ENCODE results near the gene PRDM16. TPM values are rescaled to one million over a fixed set of nuclear protein-coding genes. Genes with fewer than 3 reads are reported as not detected.

Gene PRDM16
- total and polyA plus RNA-seq, 2 of the 8 experiments (the other 6 are each of a cell fraction or from before 2014, with no cell fraction given), result 0.39 to 0.43 TPM

GRCh38 chr1:3192825-3193224, 123.8 kb downstream of the PRDM16 start:
- no peak overlapping the region for H3K4me3 ChIP-seq (ENCODE audit: extremely low read depth in 1 of 4, insufficient read depth in 2 of 4, low read depth in 3 of 4, low read length in 4 of 4)
- H4K91ac ChIP-seq (replicated peaks; ENCODE audit: insufficient read length, low read length), result no peak overlapping the region
- no peak overlapping the region for H3K4me2 ChIP-seq (ENCODE audit: insufficient read depth in 1 of 2, low read depth in 2 of 2, low read length in 2 of 2)
- no peak for TF ChIP-seq BACH1 (IDR thresholded peaks at IDR 0.05; ENCODE audit: low read length)
- no peak for TF ChIP-seq HDAC2 (IDR thresholded peaks at IDR 0.05; ENCODE audit: borderline replicate concordance in 1 of 2, low read depth in 2 of 2, low read length in 2 of 2)
- no peak for TF ChIP-seq RNF2 (IDR thresholded peaks at IDR 0.05; ENCODE audit: borderline replicate concordance, low read depth, low read length, missing control alignments, poor library complexity, severe bottlenecking)
- TF ChIP-seq CBX8 (IDR thresholded peaks at IDR 0.05; ENCODE audit: borderline replicate concordance, low read depth, low read length), result no peak
- POLR2A ChIA-PET (ENCODE audit: partially characterized antibody), result no interaction called here
- no peak for DNase-seq (ENCODE audit: low read depth in 1 of 2, low spot score in 2 of 2)
- no peak overlapping the region for H3K27ac ChIP-seq (ENCODE audit: low read depth, low read length)
- H3K9me3 ChIP-seq (ENCODE audit: insufficient read depth in 2 of 2, low read depth in 1 of 2, low read length in 1 of 2), result peaks cover 13 to 27% of the 10 kb centered on the region in 2 experiments
- FAIRE-seq, result no peak
- no peak overlapping the region for H2AFZ ChIP-seq (ENCODE audit: low read length)
- H4K20me1 ChIP-seq (replicated peaks in 1 of 2; ENCODE audit: control insufficient read depth in 1 of 2, insufficient read depth in 2 of 2, low read length in 2 of 2), result no peaks in the 10 kb centered on the region
- H3K79me2 ChIP-seq (ENCODE audit: control insufficient read depth in 1 of 2, insufficient read depth in 2 of 2, low read length in 2 of 2), result no peaks in the 10 kb centered on the region
- no peak overlapping the region for H2BK20ac ChIP-seq (ENCODE audit: low read length)
- H4K5ac ChIP-seq (ENCODE audit: insufficient read length, low read depth, low read length), result no peak overlapping the region
- H2BK12ac ChIP-seq (ENCODE audit: low read depth, low read length), result no peak overlapping the region
- no peak overlapping the region for H4K8ac ChIP-seq (ENCODE audit: extremely low read depth, insufficient read depth, low read length)
- no peak overlapping the region for H3K23ac ChIP-seq (ENCODE audit: insufficient read length)
- no peak overlapping the region for H2BK15ac ChIP-seq (ENCODE audit: low read length)
- CTCF ChIA-PET (ENCODE audit: partially characterized antibody), result no interaction called here
- no peaks in the 10 kb centered on the region for H3K23me2 ChIP-seq (ENCODE audit: low read depth, low read length)
- no peak overlapping the region for H3K14ac ChIP-seq (ENCODE audit: insufficient read length)
- no peaks in the 10 kb centered on the region for H3K27me3 ChIP-seq (replicated peaks in 1 of 4; ENCODE audit: control insufficient read depth in 3 of 4, extremely low read depth in 1 of 4, insufficient read depth in 3 of 4, low read length in 3 of 4)
- no peaks in the 10 kb centered on the region for H3K79me1 ChIP-seq (ENCODE audit: low read depth, low read length)
- no peak overlapping the region for H2BK5ac ChIP-seq (ENCODE audit: low read depth, low read length)
- no peaks in the 10 kb centered on the region for H3K36me3 ChIP-seq (ENCODE audit: control insufficient read depth in 2 of 4, insufficient read depth in 4 of 4, low read length in 3 of 4)
- H2BK120ac ChIP-seq (replicated peaks; ENCODE audit: low read depth, low read length), result no peak overlapping the region
- no peak overlapping the region for H3K4ac ChIP-seq (replicated peaks; ENCODE audit: insufficient read length, low read depth, low read length)
- WGBS, 2 experiments (ENCODE audit: extremely low coverage in 1 of 2, insufficient coverage in 1 of 2, insufficient read length in 1 of 2, insufficient replicate concordance in 2 of 2, low coverage in 1 of 2, low lambda C conversion rate in 2 of 2, missing lambda C conversion rate in 1 of 2), result 93% methylated on average over 17 of the region's 18 CpGs; no CpG with 5 or more reads in 1 of the 2 experiments
- H3K18ac ChIP-seq (ENCODE audit: extremely low read depth, low read length), result no peak overlapping the region
- 0 out of 2 replicates have a peak overlapping the region, but pooled peaks have one; percentile 13 for H2AK5ac ChIP-seq (ENCODE audit: low read depth, low read length)
- no peak overlapping the region for H3K9ac ChIP-seq (replicated peaks in 1 of 4; ENCODE audit: extremely low read depth in 1 of 4, low read depth in 3 of 4, low read length in 3 of 4)
- H3K56ac ChIP-seq (replicated peaks; ENCODE audit: insufficient read length, low read depth, low read length), result no peak overlapping the region
- H3K4me1 ChIP-seq (replicated peaks in 1 of 4; ENCODE audit: control insufficient read depth in 3 of 4, insufficient read depth in 4 of 4, low read length in 3 of 4), result no peaks in the 10 kb centered on the region

Data from H1 (cell line).